HG02870 (cell line): Measurements from ENCODE around the gene FAM181A.

Experiments
- ATAC-seq: cut with Tn5 transposase; IDR thresholded peaks from one replicate; pipeline ENCODE4 v1.9.1; 2021; ENCODE audit warnings: mild to moderate bottlenecking, moderate library complexity; ENCODE audit not compliant: unreplicated experiment

Gene FAM181A

GRCh38 chr14:93977171-93977570 is 50.0 kb downstream of the FAM181A start:
- no peak for ATAC-seq

DNA sequence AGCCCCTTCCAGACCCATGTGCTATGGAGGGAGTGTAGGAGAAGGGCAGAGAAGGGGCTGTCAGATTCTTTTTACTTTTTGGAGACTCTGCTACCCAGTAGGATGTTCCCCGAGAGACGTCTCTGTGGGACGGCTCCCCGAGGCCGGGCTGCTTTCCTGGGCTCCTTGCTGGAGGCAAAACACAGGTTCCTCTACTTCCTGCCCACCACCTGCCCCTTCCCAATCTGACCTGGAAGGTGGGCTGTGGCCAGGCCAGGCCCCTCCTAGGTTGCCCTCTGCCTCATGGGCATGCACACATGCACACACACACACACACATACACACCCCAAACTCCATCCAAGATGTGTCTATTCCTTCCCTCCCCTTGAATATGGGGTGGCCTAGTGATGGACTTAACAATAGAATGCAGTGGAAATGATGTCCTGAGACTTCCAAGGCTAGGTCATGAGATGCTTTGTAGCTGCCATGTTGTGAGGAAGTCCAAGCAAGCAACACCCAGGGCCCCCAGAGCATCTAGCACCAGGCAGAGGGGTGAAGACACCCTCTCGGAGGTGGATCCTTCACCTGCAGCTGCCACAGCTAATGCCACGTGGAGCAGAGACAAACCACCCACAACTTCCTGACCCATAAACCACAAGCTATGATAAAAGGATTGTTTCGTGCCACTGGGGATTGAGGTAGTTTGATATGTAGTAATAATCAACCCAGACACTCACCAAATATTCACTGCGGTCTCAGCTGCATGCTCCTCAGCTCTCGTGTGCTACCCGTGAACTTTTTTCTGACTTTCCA is 50.8 kb downstream of the FAM181A start:
- no peak for ATAC-seq

DNA sequence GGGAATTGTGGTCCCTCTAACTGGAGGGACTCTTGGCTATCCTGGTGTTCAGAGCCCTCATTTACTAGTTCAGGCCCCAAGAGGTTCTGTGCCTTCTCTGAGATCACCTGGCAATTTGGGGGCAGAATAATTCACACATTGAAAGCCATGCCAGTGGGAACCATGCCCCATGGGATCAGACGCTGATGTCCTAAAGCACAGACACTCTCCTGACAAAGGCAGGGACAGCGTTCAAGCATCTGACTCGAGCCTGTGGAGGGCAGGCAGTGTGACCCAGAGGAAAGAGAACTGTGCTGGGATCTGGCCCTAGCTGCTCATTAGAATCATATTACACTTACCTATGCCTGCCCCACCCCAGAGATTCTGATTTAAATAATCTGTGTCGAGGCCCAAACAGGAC is 51.6 kb downstream of the FAM181A start:
- no peak for ATAC-seq
